Fibroblast of skin of back (primary cell): ENCODE measurements around the gene KDM4E. TPM values are rescaled to one million over a fixed set of nuclear protein-coding genes. Genes with fewer than 3 reads are reported as not detected.
"Not testable (repeated sequence)": the region's sequence is repeated elsewhere in the genome, so short reads cannot be mapped to it uniquely, and the experiment has no call there.

Experiments used
- DNase-seq: peaks from one replicate; pipeline ENCODE4 v3.0.0-alpha.2; 2013
- polyA plus RNA-seq, 2 experiments: library from polyadenylated mRNA; unstranded; fragments of 120-200 nt; gene quantifications; one replicate each; pipeline ENCODE4 v1.2.1, GENCODE V29; 2013; ENCODE audit not compliant: insufficient read length in 2 of 2

KDM4E gene
- not detected for polyA plus RNA-seq (2013, experiment 1 of 2; ENCODE audit: insufficient read length)
- polyA plus RNA-seq (2013, experiment 2 of 2; ENCODE audit: insufficient read length) = not detected

- DNase-seq = no peak
These were observed at the start of gene KDM4E for GRCh38 chr11:95024958-95025357. KDM4E (plus strand) TSS chr11:95025258; CDS start chr11:95025558, 300 bp downstream.

GRCh38 chr11:94975599-94975998 is 49.5 kb upstream of the KDM4E start:
- no peak for DNase-seq

- no peak for DNase-seq
These were observed 37.7 kb upstream of the KDM4E start for GRCh38 chr11:94987378-94987777.

GRCh38 chr11:94988748-94989147 is 36.3 kb upstream of the KDM4E start:
- no peak for DNase-seq

- DNase-seq = no peak
These were observed 31.6 kb upstream of the KDM4E start for GRCh38 chr11:94993400-94993943.

- DNase-seq = no peak
These were observed 27.6 kb upstream of the KDM4E start for GRCh38 chr11:94997437-94997836.

GRCh38 chr11:94998285-94998684 is 26.8 kb upstream of the KDM4E start:
- DNase-seq = no peak

GRCh38 chr11:95003716-95004115 is 21.3 kb upstream of the KDM4E start:
- no peak for DNase-seq

GRCh38 chr11:95005642-95006041 is 19.4 kb upstream of the KDM4E start:
- no peak for DNase-seq

GRCh38 chr11:95011376-95011775 is 13.7 kb upstream of the KDM4E start:
- no peak for DNase-seq

- DNase-seq = no peak
These were observed 10.8 kb upstream of the KDM4E start for GRCh38 chr11:95014184-95014821.

- no peak for DNase-seq
These were observed 8.9 kb upstream of the KDM4E start for GRCh38 chr11:95016139-95016538.

- DNase-seq = not testable (repeated sequence)
These were observed 3.6 kb upstream of the KDM4E start for GRCh38 chr11:95021468-95021867.

- not testable (repeated sequence) for DNase-seq
These were observed 536 bp downstream of the KDM4E start for GRCh38 chr11:95025594-95025993.

GRCh38 chr11:95028357-95028756 is 3.3 kb downstream of the KDM4E start:
- DNase-seq = no peak

GRCh38 chr11:95033051-95033450 is 8.0 kb downstream of the KDM4E start:
- no peak for DNase-seq

- DNase-seq = no peak
These were observed 10.3 kb downstream of the KDM4E start for GRCh38 chr11:95035316-95035715.

GRCh38 chr11:95037356-95038035 is 12.4 kb downstream of the KDM4E start:
- peak; percentile 20 for DNase-seq

- no peak for DNase-seq
These were observed 17.2 kb downstream of the KDM4E start for GRCh38 chr11:95042239-95042638.

- DNase-seq = no peak
These were observed 17.8 kb downstream of the KDM4E start for GRCh38 chr11:95042906-95043305.

- no peak for DNase-seq
These were observed 19.0 kb downstream of the KDM4E start for GRCh38 chr11:95044010-95044409.

GRCh38 chr11:95045812-95046211 is 20.8 kb downstream of the KDM4E start:
- no peak for DNase-seq

- not testable (repeated sequence) for DNase-seq
These were observed 24.1 kb downstream of the KDM4E start, which contains the start of gene KDM4F for GRCh38 chr11:95049122-95049521. KDM4F (plus strand) TSS chr11:95049422.
